Muscle of arm (tissue), 12 donors: ENCODE results near the gene OPHN1. TPM values are rescaled to one million over a fixed set of nuclear protein-coding genes. Genes with fewer than 3 reads are reported as not detected.
"Not testable (repeated sequence)": the region's sequence is repeated elsewhere in the genome, so short reads cannot be mapped to it uniquely, and the experiment has no call there.

Experiments
- DNase-seq: peaks from one replicate; pipeline ENCODE4 v3.0.0-alpha.2; 2013
- polyA plus RNA-seq, 12 donors: library from polyadenylated mRNA; unstranded; fragments of 120-200 nt; gene quantifications; one replicate each; pipeline ENCODE4 v1.2.1, GENCODE V29; 2013; ENCODE audit not compliant: insufficient read length in 12 of 12

Gene OPHN1
- polyA plus RNA-seq, 12 donors = 14.2 to 40.8 (median 17.9) TPM; not detected in 1

DNA sequence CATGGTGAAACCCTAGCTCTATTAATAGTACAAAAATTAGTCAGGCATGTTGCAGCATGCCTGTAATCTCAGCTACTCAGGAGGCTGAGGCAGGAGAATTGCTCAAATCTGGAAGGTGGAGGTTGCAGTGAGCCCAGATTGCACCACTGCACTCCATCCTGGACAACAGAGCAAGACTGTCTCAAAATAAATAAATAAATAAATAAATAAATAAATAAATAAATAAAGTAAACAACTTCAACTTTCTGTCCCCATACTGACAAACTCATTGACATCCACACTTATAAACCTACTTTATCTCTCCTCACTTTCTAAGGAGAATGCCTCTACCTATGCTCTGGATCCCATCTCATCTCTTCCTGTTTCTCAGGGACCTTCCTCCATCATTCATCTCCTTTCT, 354.5 kb downstream of the OPHN1 start:
- DNase-seq = not testable (repeated sequence)

DNA sequence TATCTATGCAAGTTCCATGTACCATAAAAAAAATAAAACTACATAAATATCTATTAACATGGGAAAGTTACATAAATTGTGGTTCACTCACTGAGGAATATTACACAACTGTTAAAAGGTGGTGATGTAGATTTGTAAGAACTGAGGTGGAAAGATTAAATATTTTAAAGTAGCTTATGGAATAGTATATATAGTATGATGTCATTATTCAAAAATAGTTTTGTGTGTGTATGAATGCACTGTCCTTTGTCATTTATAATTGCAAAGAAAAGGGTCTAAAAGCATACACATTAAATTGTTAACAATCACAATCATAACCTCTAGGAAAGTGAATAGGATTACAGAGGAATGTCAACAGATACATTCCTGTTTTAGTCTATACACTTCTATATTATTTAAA, 355.9 kb downstream of the OPHN1 start:
- DNase-seq = no peak

DNA sequence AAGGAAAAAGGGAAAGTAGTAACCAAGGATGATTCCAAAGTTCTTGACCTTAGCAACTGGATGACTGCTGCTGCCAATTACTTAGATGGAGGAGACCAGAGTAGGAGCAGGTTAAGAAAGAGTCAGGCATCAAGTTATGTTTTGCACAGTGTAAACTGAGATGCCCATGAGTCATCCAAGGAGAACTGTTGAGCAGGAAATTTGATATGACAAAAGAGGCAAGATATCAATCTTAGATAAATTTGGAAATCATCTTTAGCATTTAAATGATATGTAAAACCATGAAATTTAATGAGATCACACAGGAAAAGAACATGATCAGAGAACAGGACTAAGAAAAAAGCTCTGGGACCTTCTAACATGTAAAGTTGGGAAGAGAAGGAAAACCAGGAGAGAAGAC, 361.3 kb downstream of the OPHN1 start:
- no peak for DNase-seq

DNA sequence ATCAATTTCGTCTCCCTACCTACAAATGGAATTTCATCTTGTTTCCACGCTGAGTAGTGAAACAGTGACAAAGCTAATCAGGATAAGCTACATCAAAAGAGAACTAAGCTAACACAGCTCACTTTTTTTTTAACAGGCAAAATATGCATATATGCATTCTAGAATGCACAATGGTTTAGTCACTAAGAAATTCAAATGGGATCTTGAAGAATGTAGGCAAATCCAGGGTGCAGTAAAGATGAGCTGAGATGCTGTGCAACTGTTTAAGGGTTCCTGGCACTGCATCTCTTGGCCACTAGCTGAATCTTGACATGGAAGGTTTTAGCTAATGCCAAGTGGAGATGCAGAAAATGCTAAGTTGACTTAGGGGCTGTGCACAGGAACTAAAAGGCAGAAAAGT, 363.2 kb downstream of the OPHN1 start:
- DNase-seq = not testable (repeated sequence)

DNA sequence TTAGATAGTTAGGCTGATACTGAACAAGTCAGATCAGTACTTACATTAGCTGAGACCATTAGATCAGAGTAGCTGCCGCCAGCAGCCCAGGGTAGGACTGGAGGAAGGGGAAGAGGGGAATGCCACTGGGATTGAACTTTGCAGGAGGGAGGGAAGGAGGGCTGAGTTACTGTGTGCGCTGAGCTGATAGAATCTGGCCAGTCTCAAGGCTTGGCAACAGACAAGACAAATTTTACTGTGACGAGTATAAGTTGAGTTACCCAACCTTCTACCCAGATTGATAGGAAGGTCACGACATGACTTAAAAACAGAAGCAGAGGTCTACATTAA, 372.1 kb downstream of the OPHN1 start:
- DNase-seq = no peak

DNA sequence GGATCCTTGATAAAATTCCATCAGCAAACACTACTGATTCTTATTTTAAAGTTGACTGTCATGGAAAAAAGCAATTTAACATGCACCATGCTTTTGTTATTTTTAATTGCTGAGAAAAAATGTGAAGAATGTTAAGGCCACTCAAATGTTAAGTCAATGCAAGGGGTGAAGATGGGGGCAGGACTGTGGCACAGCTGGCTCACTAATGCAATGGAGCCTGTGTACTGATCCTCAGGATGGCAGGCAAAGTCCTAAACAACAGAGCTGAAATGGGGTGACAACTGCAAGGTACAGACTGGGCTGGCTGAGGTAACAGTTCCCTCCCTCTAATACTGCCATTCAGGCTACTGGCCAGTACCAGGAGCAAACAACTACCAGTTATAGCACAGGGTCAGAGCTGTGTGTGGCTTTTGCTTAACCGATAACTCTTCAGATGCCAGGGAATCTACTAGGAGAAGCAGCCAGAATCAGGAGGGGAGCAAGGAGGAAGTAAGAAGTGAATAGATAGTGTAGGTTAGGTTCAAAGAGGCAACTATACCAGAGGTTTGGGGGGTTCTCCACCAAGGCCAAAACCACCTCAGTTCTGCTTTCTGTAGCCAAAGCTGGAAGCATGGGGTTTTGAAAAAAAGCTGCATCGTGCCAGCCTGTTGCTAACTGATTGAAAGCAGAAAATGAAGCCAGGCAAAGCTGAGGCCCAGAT, 372.6 kb downstream of the OPHN1 start:
- no peak for DNase-seq

DNA sequence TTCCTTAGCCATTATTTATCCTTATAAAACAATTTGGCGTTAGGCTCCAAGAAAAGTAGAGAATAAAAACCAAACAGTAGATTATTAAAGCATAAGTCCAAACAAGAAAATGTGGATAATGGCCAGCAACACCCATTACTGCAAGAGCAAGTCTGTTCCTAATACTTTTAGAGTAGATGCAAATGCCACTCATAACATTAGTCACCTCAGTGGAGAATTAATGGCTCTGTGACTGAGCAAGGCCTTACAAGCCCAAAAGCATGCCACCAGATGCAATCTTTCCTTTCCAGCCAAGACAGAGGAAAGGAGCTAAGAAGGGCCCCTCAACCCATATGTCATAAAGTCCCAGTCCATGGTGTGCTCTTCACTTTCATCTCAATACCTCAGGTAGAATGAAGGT, 373.8 kb downstream of the OPHN1 start:
- no peak for DNase-seq

DNA sequence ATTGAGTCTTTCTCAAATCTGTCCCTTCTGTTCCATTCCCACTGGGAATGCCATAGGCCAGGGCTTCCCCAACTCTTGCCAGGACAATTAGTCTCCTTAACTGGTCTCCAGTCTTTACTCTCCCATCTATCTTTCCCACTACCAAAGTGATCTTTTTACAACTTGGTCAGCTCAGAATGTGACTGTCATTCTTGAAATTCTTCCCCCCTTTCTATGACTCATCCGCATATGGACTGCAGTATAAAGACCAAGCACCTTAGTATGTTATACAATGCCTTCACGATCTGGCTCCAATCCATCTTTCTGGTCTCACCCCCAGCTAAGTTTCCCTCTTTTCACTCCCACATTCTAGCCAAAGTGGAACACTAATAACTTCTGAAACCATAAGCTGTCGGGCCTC, 383.8 kb downstream of the OPHN1 start:
- DNase-seq = no peak

DNA sequence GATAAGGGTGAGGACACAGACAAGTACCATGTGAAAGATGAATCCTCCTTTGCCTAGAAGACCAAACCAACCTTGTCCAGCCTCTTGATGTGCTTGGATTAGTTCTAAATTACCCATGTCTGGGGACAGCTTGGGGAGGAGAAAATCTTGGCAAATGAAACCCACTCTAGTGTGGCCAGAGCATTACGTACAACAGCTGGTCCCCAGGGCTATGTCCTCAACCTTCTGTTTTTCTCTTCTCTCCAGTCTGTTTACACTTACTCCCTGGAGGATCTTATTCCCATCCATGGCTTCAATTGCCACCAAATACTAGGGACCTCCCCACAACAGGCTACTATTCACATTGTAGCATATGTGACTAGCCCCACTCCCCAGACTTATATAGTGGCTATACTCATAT, 384.5 kb downstream of the OPHN1 start:
- DNase-seq = no peak

DNA sequence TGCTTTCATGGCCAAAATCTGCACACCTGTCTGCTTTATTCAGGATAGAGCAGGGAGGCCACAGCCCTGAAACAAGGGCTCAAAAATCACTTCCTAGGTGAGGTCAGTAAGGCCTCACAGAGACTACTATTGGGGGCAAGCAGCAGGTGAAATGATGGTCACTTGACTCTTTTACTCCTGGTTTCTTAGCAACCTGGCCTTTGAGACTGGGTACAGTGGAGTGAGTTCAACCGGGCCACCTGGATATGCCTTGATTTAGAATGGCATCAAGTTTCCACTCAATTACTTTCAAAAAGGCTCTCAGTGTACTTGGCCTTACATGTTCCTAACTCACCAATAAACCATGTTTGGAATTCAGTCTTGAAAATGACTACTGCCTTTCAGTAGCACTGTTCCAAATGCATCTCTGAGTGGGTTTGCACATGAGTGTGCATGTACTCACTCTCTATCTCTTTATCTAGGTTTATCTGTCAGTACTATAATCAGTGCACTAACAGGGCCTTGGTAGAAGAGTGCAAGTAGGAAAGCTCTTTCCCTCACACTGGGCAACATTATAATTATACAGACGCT, 388.2 kb downstream of the OPHN1 start:
- DNase-seq = no peak

DNA sequence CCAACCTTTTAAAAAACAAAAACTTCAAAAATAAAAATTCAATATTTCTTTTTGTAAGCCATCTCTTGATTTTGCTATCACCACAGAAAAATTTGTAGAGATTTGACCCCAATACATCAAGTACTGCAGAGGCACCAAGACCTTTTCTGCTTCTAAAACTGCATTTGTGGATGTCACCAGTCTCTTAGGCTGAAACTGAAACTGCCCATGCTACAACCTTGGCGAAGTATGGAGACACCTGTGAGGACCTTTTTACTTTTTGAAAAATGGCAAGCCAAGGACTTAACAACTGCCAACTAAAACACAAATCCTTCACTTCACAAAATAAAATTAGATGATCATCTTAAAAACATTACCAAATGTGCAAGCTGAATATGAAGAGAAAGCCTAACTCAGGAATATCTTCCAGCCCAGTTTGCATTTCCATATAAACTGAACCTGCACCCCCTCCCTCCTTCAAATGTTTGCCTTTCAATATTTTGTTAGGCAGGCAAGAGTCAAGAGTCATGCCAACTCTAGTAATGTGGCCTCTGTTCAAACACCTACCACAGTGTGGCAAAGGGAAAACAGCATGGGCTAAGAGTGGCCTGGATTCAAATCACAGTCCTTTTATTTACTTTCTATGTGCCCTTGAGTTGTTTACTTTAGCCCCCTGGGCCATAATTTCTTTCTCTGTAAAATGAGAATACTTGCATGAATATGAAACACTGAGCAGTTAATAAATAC, 389.4 kb downstream of the OPHN1 start:
- DNase-seq = no peak

DNA sequence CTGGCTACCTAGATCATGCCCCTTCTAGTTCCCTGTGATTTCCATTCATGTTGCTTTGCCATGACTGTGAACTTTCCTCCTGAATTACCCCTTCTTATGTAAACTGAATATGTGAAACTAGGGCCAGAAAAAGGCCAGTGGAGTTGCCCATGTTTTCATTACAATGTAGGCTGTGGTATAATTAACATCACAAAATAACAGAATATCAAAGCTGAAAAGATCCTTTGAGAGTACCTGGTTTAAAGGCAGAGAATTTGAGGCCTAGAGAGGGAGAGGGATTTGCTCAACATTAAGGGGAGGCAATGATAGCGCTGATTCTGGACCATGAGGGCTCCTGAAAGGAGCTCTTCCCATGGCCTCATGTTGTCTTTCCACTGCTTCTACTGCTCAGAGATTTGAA, 392.2 kb downstream of the OPHN1 start:
- DNase-seq = no peak

DNA sequence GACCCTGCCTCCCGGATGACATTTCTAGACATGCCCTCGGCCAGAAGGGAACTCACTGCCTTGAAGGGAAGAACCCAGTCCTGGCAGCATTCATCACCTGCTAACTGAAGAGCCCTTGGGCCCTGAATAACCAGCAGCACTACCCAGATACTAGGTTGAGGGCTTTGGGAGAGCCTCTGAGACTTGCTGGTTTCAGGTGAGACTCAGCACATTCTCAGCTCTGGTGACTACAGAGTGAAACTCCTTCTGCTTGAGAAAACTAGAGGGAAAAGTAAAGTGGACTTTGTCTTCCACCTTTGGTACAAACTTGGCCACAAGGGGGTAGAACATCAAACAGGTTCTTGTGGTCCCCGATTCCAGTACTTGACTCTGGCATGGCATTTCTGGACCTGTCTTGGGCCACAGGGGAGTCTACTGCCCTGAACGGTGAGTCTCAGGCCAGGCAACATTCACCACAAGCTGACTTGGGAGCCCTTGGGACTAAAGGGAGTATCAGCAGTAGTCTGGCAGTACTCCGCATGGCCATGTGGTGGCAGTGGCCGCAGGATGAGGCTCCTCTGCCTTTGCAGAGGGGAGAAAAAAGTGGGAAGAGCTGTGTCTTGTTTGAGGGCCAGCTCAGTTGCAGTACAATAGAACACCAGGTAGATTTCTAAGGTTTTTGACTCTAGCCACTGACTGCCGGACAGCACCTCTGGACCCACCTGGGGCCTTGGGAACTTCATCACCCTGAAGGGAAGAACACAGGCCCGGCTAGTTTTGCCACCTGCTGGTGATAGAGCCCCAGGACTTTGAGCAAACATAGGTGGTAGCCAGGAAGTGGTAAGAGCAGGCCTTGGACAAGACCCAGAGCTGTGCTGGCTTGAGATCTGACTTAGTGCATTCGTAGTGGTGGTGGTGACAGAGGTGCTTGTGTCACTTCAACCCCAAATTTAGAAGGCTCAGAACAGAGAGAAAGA, 414.8 kb downstream of the OPHN1 start:
- no peak for DNase-seq

DNA sequence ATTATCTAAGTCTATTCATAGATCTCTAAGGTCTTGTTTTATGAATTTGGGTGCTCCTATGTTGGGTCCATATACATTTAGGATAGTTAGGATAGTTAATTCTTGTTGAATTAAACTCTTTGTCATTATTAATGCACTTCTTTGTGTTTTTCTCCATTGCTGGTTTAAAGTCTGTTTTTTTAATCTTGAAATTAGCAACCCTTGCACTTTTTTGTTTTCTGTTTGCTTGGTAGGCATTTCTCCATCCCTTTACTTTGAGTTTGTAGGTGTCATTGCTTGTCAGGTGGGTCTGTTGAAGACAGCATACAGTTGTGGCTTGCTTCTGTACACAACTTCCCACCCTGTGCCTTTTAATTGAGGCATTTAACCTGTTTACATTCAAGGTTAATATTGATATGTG, 434.8 kb downstream of the OPHN1 start:
- no peak for DNase-seq

Other genes starting within 250 kb of the OPHN1 start
- 10 to 100 TPM in 11 of 12 donors, not detected in 1; 19.3 to 41.0 (median 33.1) TPM for gene YIPF6, start 65.6 kb upstream of the OPHN1 start, polyA plus RNA-seq
- gene STARD8, start 214.2 kb upstream of the OPHN1 start, polyA plus RNA-seq = 10 to 100 TPM in 10 of 12 donors, 1 to 10 TPM in 1, not detected in 1; 7.7 to 27.7 (median 14.6) TPM